NCI-H526 treated with DMSO at 0.1 percent for 48 hours (cell line): ENCODE measurements around the gene NUP50.
"Not testable (repeated sequence)": the region's sequence is repeated elsewhere in the genome, so short reads cannot be mapped to it uniquely, and the experiment has no call there.

Experiments used
- DNase-seq: peaks from one replicate; lab custom pipeline; 2025; lab: John Stamatoyannopoulos, UW

NUP50 gene

DNA sequence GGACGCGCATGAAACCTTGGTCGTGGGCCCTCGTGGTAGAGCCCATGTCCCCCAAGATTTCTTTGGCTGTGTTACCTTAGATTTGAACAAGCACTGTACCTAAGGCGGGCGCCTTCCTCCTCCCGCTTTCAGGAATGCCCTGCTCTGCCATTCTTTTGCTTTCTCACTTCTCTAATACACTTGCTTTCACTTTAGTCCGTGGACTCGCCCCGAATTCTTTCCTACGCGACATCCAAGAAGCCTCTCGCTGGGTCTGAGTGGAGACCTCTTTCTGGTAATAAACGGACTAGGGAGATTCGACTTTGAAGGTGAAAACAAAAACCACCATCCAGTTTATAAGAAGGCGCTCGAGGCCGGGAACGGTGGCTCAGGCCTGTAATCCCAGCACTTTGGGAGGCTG, 1.2 kb upstream of the NUP50 start:
- no peak for DNase-seq

GRCh38 chr22:45163099-45163450, 650 bp upstream of the NUP50 start:
- DNase-seq = no peak

DNA sequence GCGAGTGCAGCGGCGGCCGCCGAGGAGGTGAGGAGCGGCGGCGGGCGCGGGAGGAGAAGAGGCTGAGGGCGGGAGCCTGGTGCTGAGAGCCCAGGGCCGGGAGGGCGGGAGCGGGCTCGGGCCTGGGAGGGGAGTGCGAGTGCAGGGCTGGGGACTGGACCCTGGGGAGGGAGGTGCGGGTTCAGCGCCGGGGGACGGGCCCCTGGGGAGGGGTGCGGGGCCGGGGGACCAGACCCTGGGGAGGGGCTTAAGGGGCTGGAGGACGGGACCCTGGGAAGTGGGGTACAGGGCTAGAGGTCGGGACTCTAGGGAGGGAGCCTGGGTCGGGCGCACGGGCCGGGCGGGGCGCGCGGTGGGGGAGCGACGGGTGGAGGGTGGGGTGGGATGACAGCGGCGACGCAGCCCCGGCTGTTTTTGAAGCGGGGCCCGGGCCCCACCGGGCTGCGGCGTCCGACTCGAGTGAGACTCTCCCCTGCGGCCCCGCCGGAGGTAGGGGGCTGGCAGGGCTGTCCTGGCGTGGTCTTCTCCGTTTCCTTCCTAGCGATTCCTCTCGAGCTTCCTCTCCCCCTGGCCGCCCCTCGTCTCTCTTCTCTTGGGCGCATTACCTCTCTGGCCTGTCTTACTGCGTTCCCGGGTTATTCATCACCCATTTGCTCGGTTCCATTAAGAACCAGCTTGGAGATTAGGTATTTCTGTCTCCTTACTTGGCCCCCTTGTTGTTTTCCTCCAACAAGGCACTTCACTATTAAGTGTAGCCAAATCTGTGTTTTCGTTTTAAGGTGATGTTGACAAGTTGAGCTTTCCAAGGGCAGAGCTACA, 754 bp downstream of the NUP50 start:
- DNase-seq = no peak

- DNase-seq = no peak
Measured at GRCh38 chr22:45166932-45167331, 3.2 kb downstream of the NUP50 start.

DNA sequence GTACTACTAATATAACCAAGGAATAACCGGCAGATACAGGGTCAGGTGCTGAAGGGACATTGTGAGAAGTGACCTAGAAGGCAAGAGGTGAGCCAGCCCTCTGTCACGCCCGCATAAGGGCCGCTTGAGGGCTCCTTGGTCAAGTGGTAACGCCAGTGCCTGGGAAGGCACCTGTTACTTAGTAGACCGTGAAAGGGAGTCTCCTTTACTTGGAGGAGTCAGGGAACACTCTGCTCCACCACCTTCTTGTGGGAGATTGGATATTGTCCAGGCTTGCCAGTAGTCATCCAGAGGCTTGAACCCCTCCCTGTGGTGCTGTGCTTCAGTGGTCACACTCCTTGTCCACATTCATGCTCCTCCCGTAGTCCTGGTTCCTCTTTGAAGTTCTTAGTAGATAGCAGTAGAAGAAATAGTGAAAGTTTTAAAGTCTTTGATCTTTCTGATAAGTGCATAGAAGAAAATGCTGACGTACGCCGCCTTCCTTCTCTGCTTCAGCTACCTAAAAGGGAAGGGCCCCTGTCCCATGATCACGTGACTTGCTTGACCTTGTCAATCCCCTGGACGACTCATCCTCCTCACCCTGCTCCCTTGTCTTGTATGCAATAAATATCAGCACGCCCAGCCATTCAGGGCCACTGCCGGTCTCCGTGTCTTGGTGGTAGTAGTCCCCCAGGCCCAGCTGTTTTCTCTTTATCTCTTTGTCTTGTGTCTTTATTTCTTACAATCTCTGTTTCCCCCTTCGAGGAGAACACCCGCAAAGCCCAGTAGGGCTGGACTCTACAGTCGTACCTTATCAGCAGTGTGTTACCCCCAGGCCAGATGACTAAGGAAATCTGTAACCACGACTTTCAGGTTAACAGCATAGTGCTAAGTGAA, 6.1 kb downstream of the NUP50 start:
- DNase-seq = no peak

DNA sequence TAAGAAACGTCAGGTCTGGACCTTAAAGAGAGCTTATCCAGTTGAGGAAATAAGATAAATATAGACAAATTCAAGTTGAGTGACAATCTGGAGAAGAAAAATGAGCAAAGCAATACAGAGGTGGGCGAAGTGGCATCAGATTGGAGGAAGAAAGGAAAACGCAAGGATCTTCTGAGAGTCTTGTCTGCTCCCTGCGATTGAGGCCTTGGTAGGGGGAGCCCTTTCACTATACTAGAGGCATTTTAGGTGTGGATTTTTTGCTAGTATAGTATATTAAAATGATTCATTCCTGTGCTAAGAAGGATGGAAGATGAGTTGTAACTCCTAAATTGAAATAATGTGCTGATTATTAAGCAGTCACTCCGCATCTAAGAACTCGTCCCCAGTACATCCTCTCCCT, 8.1 kb downstream of the NUP50 start:
- DNase-seq = no peak

GRCh38 chr22:45172881-45173585, 9.3 kb downstream of the NUP50 start:
- DNase-seq = no peak

- no peak for DNase-seq
Measured at GRCh38 chr22:45179276-45180049, 15.7 kb downstream of the NUP50 start.

DNA sequence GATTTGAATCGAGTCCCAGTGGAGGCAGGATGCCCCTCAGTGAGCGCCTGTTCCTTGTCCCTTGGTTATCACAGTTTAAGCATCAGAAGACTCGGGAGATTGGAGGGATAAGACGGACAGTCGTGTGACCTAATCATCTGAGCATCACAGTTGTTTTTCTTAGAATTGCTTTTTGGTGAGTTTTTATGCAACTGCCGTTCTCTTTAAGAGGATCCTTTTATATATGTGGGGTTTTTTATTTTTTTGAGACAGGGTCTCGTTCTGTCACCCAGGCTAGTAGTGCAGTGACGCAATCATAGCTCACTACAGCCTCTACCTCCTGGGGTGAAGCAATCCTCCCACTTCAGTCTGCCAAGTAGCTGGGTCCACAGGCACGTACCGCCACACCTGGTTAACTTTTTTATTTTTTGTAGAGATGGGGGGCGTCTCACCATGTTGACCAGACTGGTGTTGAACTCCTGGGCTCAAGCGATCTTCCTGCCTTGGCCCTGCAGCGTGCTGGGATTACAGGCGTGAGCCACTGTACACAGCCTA, 16.5 kb downstream of the NUP50 start:
- no peak for DNase-seq

GRCh38 chr22:45181240-45181639, 17.5 kb downstream of the NUP50 start:
- DNase-seq = no peak

DNA sequence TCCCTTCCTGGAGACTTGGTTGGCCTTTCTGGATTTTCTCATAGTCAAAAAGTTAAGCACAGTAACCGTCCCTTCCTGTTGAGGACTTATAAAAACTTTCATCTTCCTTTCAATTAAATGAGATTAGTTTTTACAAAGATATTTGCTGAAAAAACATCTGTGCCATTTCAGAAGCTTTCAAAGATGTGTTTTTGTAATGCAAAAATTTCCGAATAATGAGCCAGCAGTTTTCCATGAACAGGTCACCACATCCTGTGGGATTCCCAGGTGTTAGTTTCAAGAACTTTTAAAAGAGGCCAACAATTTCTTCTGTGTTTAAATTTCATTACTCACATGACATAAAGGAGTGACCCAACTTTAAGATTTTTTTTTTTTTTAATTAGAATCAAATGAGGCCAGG, 18.0 kb downstream of the NUP50 start:
- no peak for DNase-seq

GRCh38 chr22:45183974-45184373, 20.2 kb downstream of the NUP50 start:
- DNase-seq = no peak

- no peak for DNase-seq
Measured at GRCh38 chr22:45185718-45186514, 22.2 kb downstream of the NUP50 start.

DNA sequence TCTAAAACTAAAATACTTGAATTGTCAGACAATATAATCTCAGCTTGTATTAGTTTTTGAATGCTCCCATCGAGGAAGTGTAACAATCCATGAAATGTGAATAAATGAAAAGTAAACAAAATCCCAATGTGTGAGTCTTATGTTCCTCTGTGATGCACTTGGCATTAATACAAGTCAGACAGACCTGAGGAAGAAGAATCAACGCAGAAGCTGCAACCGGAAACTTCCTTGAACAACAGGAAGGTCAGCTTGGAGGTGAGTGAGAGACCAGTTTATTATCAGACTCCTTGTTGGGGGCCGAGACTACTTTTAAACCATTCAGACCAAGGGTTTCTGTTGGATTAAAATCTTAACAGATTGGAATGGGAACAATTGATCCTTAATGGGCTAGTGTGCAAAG, 24.2 kb downstream of the NUP50 start:
- no peak for DNase-seq

DNA sequence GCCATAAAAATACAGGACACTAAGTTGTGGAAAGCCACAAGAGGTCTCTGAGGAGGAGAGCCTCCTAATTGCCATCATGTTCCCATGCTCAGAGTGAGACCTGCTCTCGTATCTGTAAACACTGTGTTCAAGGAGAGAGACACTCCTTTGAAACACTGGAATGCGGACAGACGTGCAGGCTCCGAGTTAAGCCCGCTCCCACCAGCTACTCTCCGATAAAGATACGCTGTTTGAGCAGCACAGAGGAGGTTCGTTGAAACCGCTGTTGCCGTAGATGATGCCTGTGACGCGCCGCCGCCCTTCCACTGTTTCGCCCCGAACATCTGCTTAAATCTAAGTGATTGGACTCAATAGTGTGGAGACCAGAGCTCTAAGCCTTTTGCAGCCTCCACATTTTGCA, 25.1 kb downstream of the NUP50 start:
- no peak for DNase-seq

DNA sequence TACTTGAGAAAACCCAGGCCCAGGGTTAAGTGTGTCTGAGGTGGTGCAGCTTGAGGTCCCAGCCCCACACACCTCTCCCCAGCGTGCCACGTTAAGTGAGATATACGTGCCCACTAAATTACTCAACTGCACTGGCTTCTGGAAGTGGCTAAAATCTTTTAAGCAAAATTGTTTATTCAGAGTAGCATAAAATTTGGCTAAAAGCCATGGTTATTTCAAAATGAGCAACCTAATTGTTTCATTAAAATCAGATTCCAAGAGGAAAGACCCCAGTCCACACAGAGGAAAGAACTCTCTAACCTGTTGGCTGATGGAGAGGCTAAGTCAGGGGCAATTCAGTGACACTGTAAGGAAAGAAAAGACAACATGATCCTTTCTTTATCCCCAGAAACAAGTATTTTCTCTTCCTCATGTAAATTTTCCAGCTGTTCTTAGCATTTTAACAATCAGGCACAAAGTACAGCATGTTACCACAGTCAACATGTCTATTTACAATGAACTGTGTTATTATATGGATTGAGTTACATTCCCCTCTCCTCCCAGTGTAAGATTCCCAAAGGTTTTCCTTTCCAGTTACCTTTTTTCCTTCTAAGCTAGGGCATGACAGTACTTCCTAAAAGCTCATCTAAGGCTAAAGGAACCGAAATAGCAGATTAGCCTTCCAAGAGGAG, 26.6 kb downstream of the NUP50 start:
- no peak for DNase-seq

DNA sequence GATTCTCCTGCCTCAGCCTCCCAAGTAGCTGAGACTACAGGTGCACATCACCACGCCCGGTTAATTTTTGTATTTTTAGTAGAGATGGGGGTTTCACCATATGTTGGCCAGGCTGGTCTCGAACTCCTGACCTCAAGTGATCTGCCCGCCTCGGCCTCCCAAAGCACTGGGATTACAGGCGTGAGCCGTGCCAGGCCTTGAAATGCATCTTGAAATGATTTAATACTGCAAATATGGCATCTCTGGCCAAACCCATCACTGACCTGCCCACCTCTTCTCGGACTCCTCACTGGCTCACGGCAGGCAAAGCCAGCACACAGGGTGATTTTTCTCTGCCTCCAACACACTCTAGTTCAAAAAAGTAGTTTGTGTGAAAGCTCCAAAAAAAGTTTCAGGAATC, 28.0 kb downstream of the NUP50 start:
- not testable (repeated sequence) for DNase-seq

- no peak for DNase-seq
Measured at GRCh38 chr22:45192701-45193187, 29.0 kb downstream of the NUP50 start.

DNA sequence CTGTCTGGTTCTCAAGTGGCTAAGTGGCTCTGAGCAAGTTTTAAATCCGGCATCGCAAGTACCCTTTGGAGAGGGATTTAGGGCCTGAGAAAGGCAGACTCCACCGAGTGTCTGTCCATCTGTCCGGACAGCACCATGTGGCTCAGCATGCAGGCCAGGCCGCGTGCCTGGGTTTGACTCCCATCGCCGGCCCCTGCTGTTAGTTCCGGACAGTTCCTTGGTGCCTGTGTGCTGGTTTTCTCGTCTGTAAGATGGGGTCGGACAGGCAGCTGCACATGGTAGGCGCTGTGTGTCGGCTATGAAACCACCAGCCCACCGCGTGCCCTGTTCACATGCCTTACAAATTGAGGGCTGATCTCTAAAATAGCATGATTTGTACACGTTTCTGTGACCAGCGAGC, 31.0 kb downstream of the NUP50 start:
- DNase-seq = no peak

GRCh38 chr22:45195616-45196015, 31.9 kb downstream of the NUP50 start:
- no peak for DNase-seq
